H9 (cell line): Measurements from ENCODE around the gene NT5C2. TPM values are rescaled to one million over a fixed set of nuclear protein-coding genes. Genes with fewer than 3 reads are reported as not detected.

Experiments used
- DNase-seq: peaks from one replicate; pipeline ENCODE4 v3.0.0-alpha.2; 2017
- H2AFZ ChIP-seq: one replicate; pipeline ENCODE4 v1.6.1; 2013; ENCODE audit warnings: mild to moderate bottlenecking, low read length, control low read depth, moderate library complexity
- H2AK5ac ChIP-seq: 2 replicates; pipeline ENCODE4 v1.6.1; 2013; ENCODE audit warnings: low read length, control low read depth, mixed read lengths; ENCODE audit not compliant: insufficient read length
- H2BK120ac ChIP-seq: one replicate; pipeline ENCODE4 v1.6.1; 2013; ENCODE audit warnings: low read depth, mild to moderate bottlenecking, low read length, control low read depth, inconsistent platforms; ENCODE audit not compliant: poor library complexity, severe bottlenecking
- H2BK12ac ChIP-seq: 2 replicates; pipeline ENCODE4 v1.6.1; 2013; ENCODE audit warnings: low read length, control low read depth, mixed read lengths, low read depth; ENCODE audit not compliant: insufficient read length
- H2BK15ac ChIP-seq: 2 replicates; pipeline ENCODE4 v1.6.1; 2013; ENCODE audit warnings: low read depth, low read length, control low read depth
- H2BK20ac ChIP-seq: one replicate; pipeline ENCODE4 v1.6.1; 2013; ENCODE audit warnings: low read depth, mild to moderate bottlenecking, low read length, control low read depth, inconsistent platforms; ENCODE audit not compliant: poor library complexity, severe bottlenecking
- H2BK5ac ChIP-seq: 2 replicates; pipeline ENCODE4 v1.6.1; 2013; ENCODE audit warnings: low read length, control low read depth, mixed read lengths; ENCODE audit not compliant: insufficient read length
- H3K14ac ChIP-seq: 2 replicates; pipeline ENCODE4 v1.6.1; 2013; ENCODE audit warnings: low read length, control low read depth; ENCODE audit not compliant: insufficient read depth
- H3K18ac ChIP-seq: 2 replicates; pipeline ENCODE4 v1.6.1; 2013; ENCODE audit warnings: low read depth, mild to moderate bottlenecking, mixed read lengths, low read length, control low read depth; ENCODE audit not compliant: insufficient read length
- H3K23ac ChIP-seq: 2 replicates; pipeline ENCODE4 v1.6.1; 2013; ENCODE audit warnings: low read length, control low read depth, mixed read lengths, low read depth; ENCODE audit not compliant: insufficient read length
- H3K23me2 ChIP-seq: 2 replicates; pipeline ENCODE4 v1.6.1; 2013; ENCODE audit warnings: low read depth, mild to moderate bottlenecking, mixed read lengths, low read length, control low read depth; ENCODE audit not compliant: insufficient read length, poor library complexity, severe bottlenecking
- H3K27ac ChIP-seq: 2 replicates; pipeline ENCODE4 v1.5.1; 2013; ENCODE audit warnings: low read length, control low read depth, mixed read lengths, low read depth; ENCODE audit not compliant: insufficient read length
- H3K27me3 ChIP-seq: 2 replicates; pipeline ENCODE4 v1.6.1; 2013; ENCODE audit warnings: low read length, control low read depth, inconsistent platforms; ENCODE audit not compliant: insufficient read depth
- H3K4ac ChIP-seq: 2 replicates; pipeline ENCODE4 v1.6.1; 2013; ENCODE audit warnings: low read depth, mild to moderate bottlenecking, control low read depth, inconsistent platforms, low read length, moderate library complexity
- H3K4me1 ChIP-seq: 2 replicates; pipeline ENCODE4 v1.6.1; 2013; ENCODE audit warnings: low read length, control low read depth, inconsistent platforms; ENCODE audit not compliant: insufficient read depth
- H3K4me2 ChIP-seq: 2 replicates; pipeline ENCODE4 v1.6.1; 2013; ENCODE audit warnings: low read length, control low read depth, mixed read lengths; ENCODE audit not compliant: insufficient read length, insufficient read depth
- H3K56ac ChIP-seq: 2 replicates; pipeline ENCODE4 v1.6.1; 2013; ENCODE audit warnings: low read depth, mild to moderate bottlenecking, mixed read lengths, low read length, control low read depth; ENCODE audit not compliant: insufficient read length
- H3K79me1 ChIP-seq: 2 replicates; pipeline ENCODE4 v1.6.1; 2013; ENCODE audit warnings: low read depth, mild to moderate bottlenecking, moderate library complexity, low read length, control low read depth, inconsistent platforms; ENCODE audit not compliant: insufficient read depth, poor library complexity, severe bottlenecking
- H3K79me2 ChIP-seq: 2 replicates; pipeline ENCODE4 v1.6.1; 2013; ENCODE audit warnings: low read length, control low read depth, inconsistent platforms; ENCODE audit not compliant: insufficient read depth
- H3K9ac ChIP-seq: 2 replicates; pipeline ENCODE4 v1.6.1; 2013; ENCODE audit warnings: low read length, control low read depth, mixed read lengths; ENCODE audit not compliant: insufficient read length; ENCODE audit errors: extremely low read depth
- H3K9me3 ChIP-seq: one replicate; pipeline ENCODE4 v1.6.1; 2013; ENCODE audit warnings: low read depth, low read length, inconsistent platforms; ENCODE audit not compliant: control insufficient read depth
- H3T11ph ChIP-seq: one replicate; pipeline ENCODE4 v1.6.1; 2013; ENCODE audit warnings: mild to moderate bottlenecking, low read length, control low read depth, inconsistent platforms
- H4K20me1 ChIP-seq: one replicate; pipeline ENCODE4 v1.6.1; 2013; ENCODE audit not compliant: control insufficient read depth, insufficient read length, insufficient read depth
- H4K5ac ChIP-seq: 2 replicates; pipeline ENCODE4 v1.6.1; 2013; ENCODE audit warnings: low read depth, mild to moderate bottlenecking, mixed read lengths, low read length, control low read depth; ENCODE audit not compliant: insufficient read length
- H4K8ac ChIP-seq: replicated peaks from 2 replicates; pipeline ENCODE4 v1.6.1; 2013; ENCODE audit warnings: low read length, control low read depth, mixed read lengths, low read depth; ENCODE audit not compliant: insufficient read length
- H4K91ac ChIP-seq: 2 replicates; pipeline ENCODE4 v1.6.1; 2013; ENCODE audit warnings: low read depth, mild to moderate bottlenecking, moderate library complexity, mixed read lengths, low read length, control low read depth; ENCODE audit not compliant: insufficient read length
- H3K27ac Mint-ChIP-seq, 3 experiments: 2 replicates in 2 of 3; 3 replicates in 1 of 3; pipeline ENCODE4 v1.8.0; 2020 to 2021; ENCODE audit warnings: mixed read lengths in 3 of 3, mild to moderate bottlenecking in 1 of 3, moderate library complexity in 1 of 3
- H3K27me3 Mint-ChIP-seq: 2 replicates; pipeline ENCODE4 v1.8.0; 2021; ENCODE audit warnings: low read depth, mild to moderate bottlenecking, moderate library complexity, mixed read lengths
- H3K36me3 Mint-ChIP-seq, 3 experiments: 2 replicates in 2 of 3; 3 replicates in 1 of 3; pipeline ENCODE4 v1.8.0; 2020 to 2021; ENCODE audit warnings: low read depth in 3 of 3, mixed read lengths in 3 of 3; ENCODE audit not compliant: insufficient read depth in 1 of 3
- H3K4me1 Mint-ChIP-seq, 2 experiments: 2 replicates each; pipeline ENCODE4 v1.8.0; 2020; ENCODE audit warnings: mixed read lengths in 2 of 2
- H3K4me3 Mint-ChIP-seq, 2 experiments: 2 replicates in 1 of 2; 3 replicates in 1 of 2; pipeline ENCODE4 v1.8.0; 2020 to 2021; ENCODE audit warnings: mild to moderate bottlenecking in 2 of 2, mixed read lengths in 2 of 2, moderate library complexity in 1 of 2
- H3K9me3 Mint-ChIP-seq, 2 experiments: 2 replicates in 1 of 2; 3 replicates in 1 of 2; pipeline ENCODE4 v1.8.0; 2020; ENCODE audit warnings: mild to moderate bottlenecking in 2 of 2, mixed read lengths in 2 of 2, moderate library complexity in 1 of 2
- WGBS: extraction: QIAGEN DNeasy Blood & Tissue Kit; methylation state at CpG from one replicate; pipeline ENCODE4 v1.1.7; 2013; ENCODE audit warnings: missing lambda C conversion rate, low lambda C conversion rate, mixed read lengths; ENCODE audit not compliant: insufficient read length; ENCODE audit errors: extremely low coverage; 5-methylcytosine and 5-hydroxymethylcytosine counted together
- total RNA-seq: library from RNA; stranded (reverse); gene quantifications from 2 replicates; pipeline ENCODE4 v1.2.1, GENCODE V29; 2021
- TF ChIP-seq, protein P1 (sequence below): fragments of 200-600 bp; sonication (generic); conservative IDR thresholded peaks from 3 replicates; pipeline ENCODE4 v1.8.0; 2021; ENCODE audit warnings: antibody characterized with exemption, mild to moderate bottlenecking

Gene NT5C2
- total RNA-seq, 1 experiment from 2014 or later: 69.6 TPM

GRCh38 chr10:103227416-103227815 is 34.3 kb upstream of the NT5C2 start:
- WGBS: no CpG with 5 or more reads among the region's 1 CpG
- H3K36me3 Mint-ChIP-seq: peaks cover 14 to 18% (median 15%) of the 10 kb centered on the region in 3 experiments
- no peak overlapping the region for H3K27ac Mint-ChIP-seq
- Histone ChIP-seq H3K27ac (no peak overlapping the region), H3K27me3 (no peaks in the 10 kb centered on the region), H3K4me1 (peaks cover 7% of the 10 kb centered on the region; the same call in 1 of the 2 replicates), H2BK5ac (no peak overlapping the region), H3K4me2 (no peak overlapping the region), H2BK20ac (no peak overlapping the region), H3T11ph (no peak overlapping the region), H3K4ac (no peak overlapping the region), H2AK5ac (no peak overlapping the region), H4K5ac (no peak overlapping the region), H3K14ac (no peak overlapping the region), H2BK12ac (no peak overlapping the region), H3K23me2 (no peaks in the 10 kb centered on the region), H3K9ac (no peak overlapping the region), H3K23ac (no peak overlapping the region), H3K18ac (no peak overlapping the region), H2AFZ (no peak overlapping the region), H2BK15ac (no peak overlapping the region), H2BK120ac (no peak overlapping the region), H3K79me1 (no peaks in the 10 kb centered on the region), H3K79me2 (no peaks in the 10 kb centered on the region), H3K56ac (no peak overlapping the region), H4K20me1 (no peaks in the 10 kb centered on the region), H3K9me3 (peaks cover 14% of the 10 kb centered on the region), H4K8ac (no peak overlapping the region), H4K91ac (no peak overlapping the region)
- TF ChIP-seq, protein P1, sequence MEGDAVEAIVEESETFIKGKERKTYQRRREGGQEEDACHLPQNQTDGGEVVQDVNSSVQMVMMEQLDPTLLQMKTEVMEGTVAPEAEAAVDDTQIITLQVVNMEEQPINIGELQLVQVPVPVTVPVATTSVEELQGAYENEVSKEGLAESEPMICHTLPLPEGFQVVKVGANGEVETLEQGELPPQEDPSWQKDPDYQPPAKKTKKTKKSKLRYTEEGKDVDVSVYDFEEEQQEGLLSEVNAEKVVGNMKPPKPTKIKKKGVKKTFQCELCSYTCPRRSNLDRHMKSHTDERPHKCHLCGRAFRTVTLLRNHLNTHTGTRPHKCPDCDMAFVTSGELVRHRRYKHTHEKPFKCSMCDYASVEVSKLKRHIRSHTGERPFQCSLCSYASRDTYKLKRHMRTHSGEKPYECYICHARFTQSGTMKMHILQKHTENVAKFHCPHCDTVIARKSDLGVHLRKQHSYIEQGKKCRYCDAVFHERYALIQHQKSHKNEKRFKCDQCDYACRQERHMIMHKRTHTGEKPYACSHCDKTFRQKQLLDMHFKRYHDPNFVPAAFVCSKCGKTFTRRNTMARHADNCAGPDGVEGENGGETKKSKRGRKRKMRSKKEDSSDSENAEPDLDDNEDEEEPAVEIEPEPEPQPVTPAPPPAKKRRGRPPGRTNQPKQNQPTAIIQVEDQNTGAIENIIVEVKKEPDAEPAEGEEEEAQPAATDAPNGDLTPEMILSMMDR: no peak
- no peak overlapping the region for H3K4me3 Mint-ChIP-seq
- no peak for DNase-seq
- H3K4me1 Mint-ChIP-seq: peaks cover 18 to 20% of the 10 kb centered on the region in 2 experiments
- no peaks in the 10 kb centered on the region; the same call in none of the 2 replicates for H3K27me3 Mint-ChIP-seq
- H3K9me3 Mint-ChIP-seq: peaks cover 16 to 23% of the 10 kb centered on the region in 2 experiments
